Hypothalamus (tissue), 51 donors: ENCODE results near the gene MAP3K14.

Experiments
- DNase-seq, 51 donors: peaks; one replicate each; lab custom pipeline; 2025; lab: John Stamatoyannopoulos, UW

Gene MAP3K14

GRCh38 chr17:45225964-45226530 lies 90.8 kb downstream of the MAP3K14 start:
- peak in 31 of 51 donors; percentile 5 to 58 (median 37) for DNase-seq

- DNase-seq: no peak
Measured at GRCh38 chr17:45225051-45225700, 91.6 kb downstream of the MAP3K14 start.

- no peak for DNase-seq
Measured at GRCh38 chr17:45224671-45225050, 92.2 kb downstream of the MAP3K14 start.

GRCh38 chr17:45223539-45224528 lies 93.0 kb downstream of the MAP3K14 start:
- no peak for DNase-seq

- no peak for DNase-seq
Measured at GRCh38 chr17:45222996-45223538, 93.8 kb downstream of the MAP3K14 start.

- no peak for DNase-seq
Measured at GRCh38 chr17:45222289-45222995, 94.4 kb downstream of the MAP3K14 start.

- no peak for DNase-seq
Measured at GRCh38 chr17:45222014-45222288, 94.9 kb downstream of the MAP3K14 start.

- peak in 5 of 51 donors; percentile 19 to 46 (median 27) for DNase-seq
Measured at GRCh38 chr17:45221081-45222013, 95.5 kb downstream of the MAP3K14 start, which contains the start of gene FMNL1. Gene FMNL1, plus strand, starts transcription at chr17:45221885. Its CDS starts 240 bp downstream, at chr17:45222125.

GRCh38 chr17:45220079-45220478 lies 96.7 kb downstream of the MAP3K14 start:
- no peak for DNase-seq

GRCh38 chr17:45218895-45219661 lies 97.7 kb downstream of the MAP3K14 start:
- peak in 48 of 51 donors; percentile 20 to 96 (median 72) for DNase-seq
